Endodermal cell (in vitro differentiated cells): ENCODE results near the gene CDH4. TPM values are rescaled to one million over a fixed set of nuclear protein-coding genes. Genes with fewer than 3 reads are reported as not detected.
"Not testable (repeated sequence)": the region's sequence is repeated elsewhere in the genome, so short reads cannot be mapped to it uniquely, and the experiment has no call there.

ENCODE experiments used
- DNase-seq: peaks from one replicate; pipeline ENCODE4 v3.0.0-alpha.2; 2017
- H3K27ac ChIP-seq: 2 replicates; pipeline ENCODE4 v1.5.1; 2013; ENCODE audit warnings: mild to moderate bottlenecking, low read depth, low read length, moderate library complexity
- H3K27me3 ChIP-seq: 2 replicates; pipeline ENCODE4 v1.6.1; 2013; ENCODE audit warnings: mild to moderate bottlenecking, low read length, moderate library complexity; ENCODE audit not compliant: insufficient read depth, control insufficient read depth, poor library complexity, severe bottlenecking
- H3K36me3 ChIP-seq: 2 replicates; pipeline ENCODE4 v1.7.0; 2013; ENCODE audit warnings: mild to moderate bottlenecking, low read length, moderate library complexity; ENCODE audit not compliant: control insufficient read depth, insufficient read depth
- H3K4me1 ChIP-seq: one replicate; pipeline ENCODE4 v1.7.0; 2013; ENCODE audit warnings: low read length; ENCODE audit not compliant: control insufficient read depth, insufficient read depth
- H3K4me3 ChIP-seq: 2 replicates; pipeline ENCODE4 v1.5.1; 2013; ENCODE audit warnings: mild to moderate bottlenecking, low read length, moderate library complexity
- H3K9ac ChIP-seq: 2 replicates; pipeline ENCODE4 v1.6.1; 2013; ENCODE audit warnings: mild to moderate bottlenecking, low read length, moderate library complexity; ENCODE audit not compliant: poor library complexity, severe bottlenecking; ENCODE audit errors: extremely low read depth
- H3K9me3 ChIP-seq: 2 replicates; pipeline ENCODE4 v1.6.1; 2013; ENCODE audit warnings: mild to moderate bottlenecking, low read length, moderate library complexity; ENCODE audit not compliant: control insufficient read depth
- H3K27ac Mint-ChIP-seq: 2 replicates; pipeline ENCODE4 v1.8.0; 2020; ENCODE audit warnings: mixed read lengths
- H3K27me3 Mint-ChIP-seq: 2 replicates; pipeline ENCODE4 v1.8.0; 2021; ENCODE audit warnings: mild to moderate bottlenecking, mixed read lengths; ENCODE audit not compliant: insufficient read depth
- H3K36me3 Mint-ChIP-seq: 2 replicates; pipeline ENCODE4 v1.8.0; 2020; ENCODE audit warnings: low read depth, mixed read lengths
- H3K4me1 Mint-ChIP-seq: 2 replicates; pipeline ENCODE4 v1.8.0; 2020; ENCODE audit warnings: mixed read lengths
- H3K4me3 Mint-ChIP-seq: 2 replicates; pipeline ENCODE4 v1.8.0; 2020; ENCODE audit warnings: mild to moderate bottlenecking, moderate library complexity, mixed read lengths
- H3K9me3 Mint-ChIP-seq: 2 replicates; pipeline ENCODE4 v1.8.0; 2020; ENCODE audit warnings: mild to moderate bottlenecking, mixed read lengths
- CTCF ChIP-seq: fragments of 200-600 bp; sonication (generic); conservative IDR thresholded peaks from 2 replicates; pipeline ENCODE4 v1.5.0; 2021; ENCODE audit warnings: antibody characterized with exemption, mild to moderate bottlenecking
- WGBS, 2 experiments: methylation state at CpG; one replicate each; pipeline versions ENCODE4 v1.1.5 to v1.1.7; 2013; ENCODE audit warnings: missing lambda C conversion rate in 2 of 2, mixed read lengths in 1 of 2; ENCODE audit not compliant: insufficient coverage in 1 of 2, insufficient read length in 1 of 2; 5-methylcytosine and 5-hydroxymethylcytosine counted together
- total RNA-seq, 2 donors: library from RNA; stranded (reverse); fragmentation: NEBNext Ultra II Directional in 1 of 2; extraction: Animal tissue kit (Norgen Biotek cat#: 25700) in 1 of 2; gene quantifications; 2 replicates in 1 of 2; 3 replicates in 1 of 2; pipeline ENCODE4 v1.2.1, GENCODE V29; 2021

Gene CDH4
- total RNA-seq, 2 donors from 2014 or later, result 1.8 to 5.8 TPM

DNA sequence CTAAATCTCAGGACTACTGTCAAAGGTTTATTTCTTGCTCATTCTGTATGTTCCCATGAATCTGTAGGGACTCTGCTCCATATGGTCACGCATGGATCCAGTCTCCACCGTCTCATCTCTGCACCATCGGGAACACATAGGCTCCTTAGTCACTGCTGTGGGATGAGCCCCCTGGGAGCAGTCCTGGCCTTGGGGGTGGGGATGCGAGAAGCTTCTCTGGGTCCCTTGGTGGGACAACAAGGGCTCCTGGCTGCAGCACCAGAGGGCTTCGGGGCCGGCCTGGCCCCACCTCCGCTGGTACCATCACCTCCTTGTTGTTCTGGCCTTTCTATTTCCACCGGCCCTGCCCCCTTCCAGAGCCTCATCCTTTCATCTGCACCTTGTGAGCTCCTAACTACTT lies 148.4 kb downstream of the CDH4 start:
- peaks cover 32% of the 10 kb centered on the region for H3K27me3 Mint-ChIP-seq
- TF ChIP-seq CTCF, result no peak
- no peak overlapping the region for H3K4me3 ChIP-seq
- no peaks in the 10 kb centered on the region for H3K9me3 Mint-ChIP-seq
- no peak overlapping the region for H3K9ac ChIP-seq
- H3K4me1 ChIP-seq, result no peaks in the 10 kb centered on the region
- no peak for DNase-seq
- peaks cover 6% of the 10 kb centered on the region for H3K4me1 Mint-ChIP-seq
- H3K27me3 ChIP-seq, result no peaks in the 10 kb centered on the region
- WGBS, 2 experiments, result 91 to 95% methylated on average over 4 to 8 of the region's 8 CpGs
- H3K36me3 ChIP-seq, result no peaks in the 10 kb centered on the region
- no peak overlapping the region for H3K27ac Mint-ChIP-seq
- no peak overlapping the region for H3K27ac ChIP-seq
- no peak overlapping the region for H3K4me3 Mint-ChIP-seq
- H3K36me3 Mint-ChIP-seq, result no peaks in the 10 kb centered on the region
- H3K9me3 ChIP-seq, result no peaks in the 10 kb centered on the region

- H3K36me3 Mint-ChIP-seq, result peaks cover 3% of the 10 kb centered on the region
- peaks cover 3% of the 10 kb centered on the region for H3K9me3 Mint-ChIP-seq
- H3K27me3 Mint-ChIP-seq, result peaks cover 54% of the 10 kb centered on the region
- no peak for DNase-seq
- Histone ChIP-seq H3K27ac (no peak overlapping the region), H3K4me1 (no peaks in the 10 kb centered on the region), H3K36me3 (no peaks in the 10 kb centered on the region), H3K27me3 (no peaks in the 10 kb centered on the region), H3K4me3 (no peak overlapping the region), H3K9me3 (no peaks in the 10 kb centered on the region), H3K9ac (no peak overlapping the region)
- no peak for TF ChIP-seq CTCF
- H3K4me1 Mint-ChIP-seq, result peaks cover 3% of the 10 kb centered on the region
- WGBS, 2 experiments, result 92 to 98% methylated on average over 10 to 11 of the region's 11 CpGs
- no peak overlapping the region for H3K4me3 Mint-ChIP-seq
- H3K27ac Mint-ChIP-seq, result no peak overlapping the region
Measured at GRCh38 chr20:61404303-61404702, 152.2 kb downstream of the CDH4 start.

DNA sequence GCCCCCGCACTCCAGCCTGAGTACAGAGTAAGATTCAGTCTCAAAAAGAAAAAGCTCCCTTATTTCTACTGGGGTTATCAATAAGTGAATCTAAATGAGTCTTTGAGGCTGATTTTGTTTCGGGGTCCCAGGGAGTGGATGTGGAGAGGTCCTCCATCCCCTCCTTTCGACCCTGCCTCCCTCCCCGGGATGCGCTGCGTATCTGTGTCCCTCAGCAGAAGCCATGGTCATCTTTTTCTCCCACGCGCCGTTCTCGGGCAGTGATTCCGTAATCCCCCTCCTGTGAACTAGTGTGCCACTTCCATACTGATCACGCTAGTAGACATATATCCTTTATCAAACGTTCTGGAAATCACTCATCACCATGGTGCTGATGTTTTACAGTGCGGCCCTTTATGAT lies 152.9 kb downstream of the CDH4 start:
- Mint-ChIP-seq H3K27me3 (peaks cover 54% of the 10 kb centered on the region), H3K9me3 (peaks cover 3% of the 10 kb centered on the region), H3K27ac (no peak overlapping the region), H3K4me3 (no peak overlapping the region), H3K4me1 (peaks cover 3% of the 10 kb centered on the region), H3K36me3 (peaks cover 3% of the 10 kb centered on the region)
- no peak overlapping the region for H3K9ac ChIP-seq
- H3K4me3 ChIP-seq, result no peak overlapping the region
- H3K27ac ChIP-seq, result no peak overlapping the region
- no peak for DNase-seq
- 93 to 95% methylated on average over 8 to 14 of the region's 14 CpGs for WGBS, 2 experiments
- H3K27me3 ChIP-seq, result no peaks in the 10 kb centered on the region
- H3K36me3 ChIP-seq, result no peaks in the 10 kb centered on the region
- no peaks in the 10 kb centered on the region for H3K9me3 ChIP-seq
- no peak for TF ChIP-seq CTCF
- H3K4me1 ChIP-seq, result no peaks in the 10 kb centered on the region

GRCh38 chr20:61406773-61407172 lies 154.7 kb downstream of the CDH4 start:
- H3K36me3 Mint-ChIP-seq, H3K27ac ChIP-seq, DNase-seq, H3K9ac ChIP-seq, H3K27me3 ChIP-seq, H3K4me3 Mint-ChIP-seq, H3K9me3 ChIP-seq, H3K4me1 ChIP-seq, H3K27ac Mint-ChIP-seq, H3K9me3 Mint-ChIP-seq, H3K4me3 ChIP-seq, H3K4me1 Mint-ChIP-seq, H3K36me3 ChIP-seq: not testable (repeated sequence)
- peaks cover 42% of the 10 kb centered on the region for H3K27me3 Mint-ChIP-seq
- 83 to 96% methylated on average over 5 to 8 of the region's 8 CpGs for WGBS, 2 experiments
